Measurements from ENCODE around the gene ADAMTS9. TPM values are rescaled to one million over a fixed set of nuclear protein-coding genes. Genes with fewer than 3 reads are reported as not detected.

The ADAMTS9 gene
- total and polyA plus RNA-seq, 9 of the 15 experiments (the other 6 are each of a cell fraction or from before 2014, with no cell fraction given), result 0.05 to 0.32 (median 0.13) TPM; not detected in 2

DNA sequence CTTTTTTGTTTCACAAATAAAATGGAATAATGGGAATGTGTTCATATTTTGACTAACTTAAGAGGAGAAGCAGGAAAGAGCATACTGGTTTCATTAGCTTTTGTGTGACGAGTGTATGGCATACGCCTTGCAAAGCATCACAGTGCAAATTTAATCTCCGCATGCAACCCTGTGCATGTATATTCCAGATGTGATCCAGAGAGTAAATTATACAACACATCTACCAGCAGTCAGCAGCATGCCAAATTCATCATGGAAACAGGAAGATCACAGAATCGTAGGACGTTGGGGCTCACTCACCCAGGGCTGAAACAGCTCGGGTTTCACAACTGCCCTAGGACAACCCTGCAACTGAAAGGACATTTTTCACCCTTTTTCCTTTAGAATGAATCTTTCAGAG lies 53.4 kb downstream of the ADAMTS9 start:
- ChIA-PET CTCF (ENCODE audit: low intra/inter-chr PET ratio) (no interaction called here), POLR2A (no interaction called here)
- no peak overlapping the region for H2AFZ ChIP-seq (ENCODE audit: low read depth, low read length)
- intact Hi-C loops (cut with micrococcal nuclease), result no loop called here
- no peaks in the 10 kb centered on the region for H3K4me1 ChIP-seq (replicated peaks in 1 of 2; ENCODE audit: control insufficient read depth in 2 of 2, insufficient read depth in 2 of 2, low read length in 2 of 2)
- in situ Hi-C loops (cut with MboI), result no loop called here
- H4K20me1 ChIP-seq (replicated peaks; ENCODE audit: control insufficient read depth, insufficient read depth, low read length), result no peaks in the 10 kb centered on the region
- BruUV-seq (replicated peaks), result no TSS peak
- no peaks in the 10 kb centered on the region for H3K36me3 ChIP-seq (ENCODE audit: control insufficient read depth, insufficient read depth, low read length)
- H3K9me3 ChIP-seq (replicated peaks; ENCODE audit: control insufficient read depth, insufficient read depth, low read depth, low read length), result no peaks in the 10 kb centered on the region
- no peaks in the 10 kb centered on the region for H3K79me2 ChIP-seq (ENCODE audit: control insufficient read depth, insufficient read depth, low read length)
- ATAC-seq, result no peak
- DNase-seq (ENCODE audit: extremely low read depth in 1 of 4, low spot score in 3 of 4), result no peak
- no peak overlapping the region for H3K4me3 ChIP-seq
- no peak overlapping the region for H3K27ac ChIP-seq (ENCODE audit: extremely low read depth, low read depth, low read length)
- TF ChIP-seq SMARCC2 (IDR thresholded peaks at IDR 0.05; ENCODE audit: low read depth), result no peak
- TF ChIP-seq DNMT1 (IDR thresholded peaks at IDR 0.05), result no peak
- TF ChIP-seq CBX5 (IDR thresholded peaks at IDR 0.05; ENCODE audit: borderline replicate concordance, low read depth), result no peak
- TF ChIP-seq ZNF24 (IDR thresholded peaks at IDR 0.05), result no peak
- no peak for TF ChIP-seq STAT5B (CRISPR knock-in tag; IDR thresholded peaks at IDR 0.05)
- TF ChIP-seq MTA1 (IDR thresholded peaks at IDR 0.05; ENCODE audit: borderline replicate concordance), result no peak
- TF ChIP-seq MCM2 (IDR thresholded peaks at IDR 0.05; ENCODE audit: low read depth), result no peak
- no peak for TF ChIP-seq NFRKB (IDR thresholded peaks at IDR 0.05; ENCODE audit: low read depth)
- no peak for TF ChIP-seq PHF21A (IDR thresholded peaks at IDR 0.05; ENCODE audit: borderline replicate concordance, low read depth)
- TF ChIP-seq ZBTB43 (CRISPR knock-in tag; IDR thresholded peaks at IDR 0.05), result no peak
- WGBS (ENCODE audit: insufficient coverage, low coverage, missing lambda C conversion rate), result 0% methylated on average over 5 of the region's 6 CpGs
- no peak overlapping the region for H3K9ac ChIP-seq (ENCODE audit: insufficient read depth in 1 of 2, low read depth in 2 of 2, low read length in 2 of 2)
- no peak for FAIRE-seq
- H3K4me2 ChIP-seq (ENCODE audit: insufficient read depth, low read length), result no peak overlapping the region
- H3K27me3 ChIP-seq (ENCODE audit: control insufficient read depth in 2 of 2, insufficient read depth in 2 of 2, low read length in 2 of 2), result no peaks in the 10 kb centered on the region
- H3K9me1 ChIP-seq (ENCODE audit: control insufficient read depth, insufficient read depth, low read length), result no peaks in the 10 kb centered on the region

Measured in K562 (cell line).